Panc1 (cell line): Measurements from ENCODE around the gene GRK1. TPM values are rescaled to one million over a fixed set of nuclear protein-coding genes. Genes with fewer than 3 reads are reported as not detected.

Experiments
- ATAC-seq: fragments of 200-7000 bp; cut with Tn5 transposase; 2 replicates; pipeline ENCODE4 v1.9.1; 2020; ENCODE audit warnings: mild to moderate bottlenecking, moderate library complexity
- BruUV-seq: library from RNA; stranded (reverse); fragments of 400-500 nt; replicated peaks from 2 replicates; lab custom pipeline; 2021; lab: Mats Ljungman, UMichigan
- CTCF ChIA-PET: fragments of 300-600 bp; sonication (Branson Sonifier 250); formaldehyde crosslinking; loops from one replicate; lab custom pipeline; 2022; ENCODE audit warnings: antibody characterized with exemption; lab: Charles Lee
- POLR2A ChIA-PET: fragments of 300-600 bp; sonication (Branson Sonifier 250); formaldehyde crosslinking; loops from one replicate; lab custom pipeline; 2022; ENCODE audit warnings: antibody characterized with exemption; lab: Charles Lee
- DNase-seq: peaks from one replicate; pipeline ENCODE4 v3.0.0-alpha.2; 2010; ENCODE audit warnings: low read depth, low spot score
- H3K27ac ChIP-seq: 2 replicates; pipeline ENCODE4 v1.5.1; 2011; ENCODE audit warnings: mild to moderate bottlenecking, low read length, inconsistent platforms
- H3K27me3 ChIP-seq: fragments of 200-500 bp; sonication (Bioruptor generic); 2 replicates; pipeline ENCODE4 v1.6.0; 2014; ENCODE audit warnings: low read length, inconsistent platforms; ENCODE audit not compliant: control insufficient read depth, insufficient read depth
- H3K36me3 ChIP-seq: fragments of 200-500 bp; sonication (Bioruptor generic); 2 replicates; pipeline ENCODE4 v1.5.1; 2014; ENCODE audit warnings: inconsistent platforms, mild to moderate bottlenecking, low read length, moderate library complexity; ENCODE audit not compliant: control insufficient read depth, insufficient read depth
- H3K4me1 ChIP-seq: 2 replicates; pipeline ENCODE4 v1.5.1; 2011; ENCODE audit warnings: inconsistent platforms, mild to moderate bottlenecking, low read length, moderate library complexity; ENCODE audit not compliant: control insufficient read depth, insufficient read depth
- H3K4me3 ChIP-seq, 2 experiments: 2 replicates each; pipeline ENCODE4 v1.5.1; 2011 to 2012; ENCODE audit warnings: low read depth in 2 of 2, low read length in 2 of 2, mild to moderate bottlenecking in 2 of 2, inconsistent platforms in 1 of 2, moderate library complexity in 1 of 2
- H3K9me3 ChIP-seq: fragments of 200-500 bp; sonication (Bioruptor generic); 2 replicates; pipeline ENCODE4 v1.5.1; 2014; ENCODE audit warnings: low read depth, mild to moderate bottlenecking, inconsistent platforms, low read length, moderate library complexity; ENCODE audit not compliant: control insufficient read depth, insufficient read depth
- POLR2AphosphoS5 ChIP-seq: IDR thresholded peaks from 2 replicates; pipeline ENCODE4 v1.6.1; 2012; ENCODE audit warnings: mild to moderate bottlenecking, low read depth, low read length, moderate library complexity
- SIN3A ChIP-seq: IDR thresholded peaks from 2 replicates; pipeline ENCODE4 v1.6.1; 2012; ENCODE audit warnings: low read depth, mild to moderate bottlenecking, low read length, moderate library complexity, borderline replicate concordance; ENCODE audit not compliant: insufficient read depth
- TCF7L2 ChIP-seq: IDR thresholded peaks from 2 replicates; pipeline ENCODE4 v1.6.1; 2011; ENCODE audit warnings: mild to moderate bottlenecking, low read depth, low read length, inconsistent platforms
- in situ Hi-C: cut with HindIII; loops from 2 replicates; pipeline ENCODE4 v1.10.0; 2016; ENCODE audit warnings: low sequenced_read_pairs, low pct_unique_long_range_greater_than_20kb
- intact Hi-C: fragments of 100-400 bp; cut with micrococcal nuclease; formaldehyde crosslinking; loops from one replicate; pipeline ENCODE4 v1.10.0; 2022; ENCODE audit not compliant: unreplicated experiment
- total RNA-seq: library from RNA; stranded (reverse); gene quantifications from one replicate; pipeline ENCODE4 v1.2.1, GENCODE V29; 2021; ENCODE audit not compliant: unreplicated experiment
- TF ChIP-seq, protein P1 (sequence below): fragments of 450-650 bp; IDR thresholded peaks from 2 replicates; pipeline ENCODE4 v1.5.1; 2017; ENCODE audit warnings: mild to moderate bottlenecking
- TF ChIP-seq, protein P2 (sequence below), 2 experiments: IDR thresholded peaks; 2 replicates each; pipeline ENCODE4 v1.6.1; 2011 to 2012; ENCODE audit warnings: low read depth in 2 of 2, control low read depth in 1 of 2, low read length in 1 of 2, mild to moderate bottlenecking in 1 of 2, moderate library complexity in 1 of 2; ENCODE audit not compliant: insufficient read depth in 1 of 2

GRK1 gene
- total RNA-seq, 1 experiment from 2014 or later: 1.8 TPM

DNA sequence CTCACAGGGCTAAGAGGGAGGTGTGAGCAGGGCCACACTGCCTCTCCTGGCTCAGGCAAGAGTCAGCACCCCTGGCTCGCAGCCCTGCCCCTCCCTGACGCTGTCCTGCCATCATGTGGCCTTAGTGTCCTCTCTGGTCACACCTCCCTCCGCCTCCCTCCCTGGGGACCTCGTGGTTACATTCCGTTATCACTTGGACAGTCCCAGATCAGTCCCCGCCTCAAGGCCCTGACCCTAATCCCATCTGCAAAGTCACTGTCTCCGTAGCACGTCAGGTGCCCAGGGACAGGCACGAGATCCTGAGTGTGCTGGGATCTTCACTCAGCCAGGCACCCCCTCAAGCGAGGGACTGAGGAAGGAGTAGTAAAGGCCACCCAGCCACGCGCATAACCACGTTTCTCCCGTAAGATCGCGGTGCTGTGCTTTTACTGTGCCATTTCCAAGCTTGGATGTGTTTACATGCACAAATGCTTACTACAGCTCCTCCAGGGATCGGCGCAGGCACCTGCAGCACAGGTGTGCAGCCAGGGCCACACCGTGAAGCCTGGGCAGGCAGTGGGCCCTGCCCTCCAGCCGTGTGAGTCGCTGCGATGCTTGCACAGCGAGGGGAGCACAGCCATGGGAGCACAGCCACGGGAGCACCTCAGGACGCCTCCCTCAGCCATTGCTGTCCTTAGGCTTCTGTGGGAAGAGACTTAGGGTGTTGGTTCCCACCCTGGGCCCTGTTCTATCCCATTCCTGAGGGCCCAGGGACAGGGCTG, 81.3 kb downstream of the GRK1 start:
- Histone ChIP-seq H3K36me3 (no peaks in the 10 kb centered on the region), H3K4me1 (no peaks in the 10 kb centered on the region), H3K9me3 (no peaks in the 10 kb centered on the region), H3K27me3 (no peaks in the 10 kb centered on the region), H3K27ac (no peak overlapping the region), H3K4me3 (no peak overlapping the region)
- no TSS peak for BruUV-seq
- ChIA-PET POLR2A (no interaction called here), CTCF (no interaction called here)
- ATAC-seq (no peak), DNase-seq (no peak)
- intact Hi-C loops: no loop called here
- in situ Hi-C loops: no loop called here
- TF ChIP-seq TCF7L2: no peak
- TF ChIP-seq, protein P1, sequence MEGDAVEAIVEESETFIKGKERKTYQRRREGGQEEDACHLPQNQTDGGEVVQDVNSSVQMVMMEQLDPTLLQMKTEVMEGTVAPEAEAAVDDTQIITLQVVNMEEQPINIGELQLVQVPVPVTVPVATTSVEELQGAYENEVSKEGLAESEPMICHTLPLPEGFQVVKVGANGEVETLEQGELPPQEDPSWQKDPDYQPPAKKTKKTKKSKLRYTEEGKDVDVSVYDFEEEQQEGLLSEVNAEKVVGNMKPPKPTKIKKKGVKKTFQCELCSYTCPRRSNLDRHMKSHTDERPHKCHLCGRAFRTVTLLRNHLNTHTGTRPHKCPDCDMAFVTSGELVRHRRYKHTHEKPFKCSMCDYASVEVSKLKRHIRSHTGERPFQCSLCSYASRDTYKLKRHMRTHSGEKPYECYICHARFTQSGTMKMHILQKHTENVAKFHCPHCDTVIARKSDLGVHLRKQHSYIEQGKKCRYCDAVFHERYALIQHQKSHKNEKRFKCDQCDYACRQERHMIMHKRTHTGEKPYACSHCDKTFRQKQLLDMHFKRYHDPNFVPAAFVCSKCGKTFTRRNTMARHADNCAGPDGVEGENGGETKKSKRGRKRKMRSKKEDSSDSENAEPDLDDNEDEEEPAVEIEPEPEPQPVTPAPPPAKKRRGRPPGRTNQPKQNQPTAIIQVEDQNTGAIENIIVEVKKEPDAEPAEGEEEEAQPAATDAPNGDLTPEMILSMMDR: no peak
- no peak for TF ChIP-seq SIN3A
- TF ChIP-seq, protein P2, sequence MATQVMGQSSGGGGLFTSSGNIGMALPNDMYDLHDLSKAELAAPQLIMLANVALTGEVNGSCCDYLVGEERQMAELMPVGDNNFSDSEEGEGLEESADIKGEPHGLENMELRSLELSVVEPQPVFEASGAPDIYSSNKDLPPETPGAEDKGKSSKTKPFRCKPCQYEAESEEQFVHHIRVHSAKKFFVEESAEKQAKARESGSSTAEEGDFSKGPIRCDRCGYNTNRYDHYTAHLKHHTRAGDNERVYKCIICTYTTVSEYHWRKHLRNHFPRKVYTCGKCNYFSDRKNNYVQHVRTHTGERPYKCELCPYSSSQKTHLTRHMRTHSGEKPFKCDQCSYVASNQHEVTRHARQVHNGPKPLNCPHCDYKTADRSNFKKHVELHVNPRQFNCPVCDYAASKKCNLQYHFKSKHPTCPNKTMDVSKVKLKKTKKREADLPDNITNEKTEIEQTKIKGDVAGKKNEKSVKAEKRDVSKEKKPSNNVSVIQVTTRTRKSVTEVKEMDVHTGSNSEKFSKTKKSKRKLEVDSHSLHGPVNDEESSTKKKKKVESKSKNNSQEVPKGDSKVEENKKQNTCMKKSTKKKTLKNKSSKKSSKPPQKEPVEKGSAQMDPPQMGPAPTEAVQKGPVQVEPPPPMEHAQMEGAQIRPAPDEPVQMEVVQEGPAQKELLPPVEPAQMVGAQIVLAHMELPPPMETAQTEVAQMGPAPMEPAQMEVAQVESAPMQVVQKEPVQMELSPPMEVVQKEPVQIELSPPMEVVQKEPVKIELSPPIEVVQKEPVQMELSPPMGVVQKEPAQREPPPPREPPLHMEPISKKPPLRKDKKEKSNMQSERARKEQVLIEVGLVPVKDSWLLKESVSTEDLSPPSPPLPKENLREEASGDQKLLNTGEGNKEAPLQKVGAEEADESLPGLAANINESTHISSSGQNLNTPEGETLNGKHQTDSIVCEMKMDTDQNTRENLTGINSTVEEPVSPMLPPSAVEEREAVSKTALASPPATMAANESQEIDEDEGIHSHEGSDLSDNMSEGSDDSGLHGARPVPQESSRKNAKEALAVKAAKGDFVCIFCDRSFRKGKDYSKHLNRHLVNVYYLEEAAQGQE (IDR thresholded peaks at IDR 0.05; ENCODE audit: insufficient read depth in 1 of 2, low read depth in 2 of 2, low read length in 1 of 2): no peak
- TF ChIP-seq POLR2AphosphoS5: no peak

DNA sequence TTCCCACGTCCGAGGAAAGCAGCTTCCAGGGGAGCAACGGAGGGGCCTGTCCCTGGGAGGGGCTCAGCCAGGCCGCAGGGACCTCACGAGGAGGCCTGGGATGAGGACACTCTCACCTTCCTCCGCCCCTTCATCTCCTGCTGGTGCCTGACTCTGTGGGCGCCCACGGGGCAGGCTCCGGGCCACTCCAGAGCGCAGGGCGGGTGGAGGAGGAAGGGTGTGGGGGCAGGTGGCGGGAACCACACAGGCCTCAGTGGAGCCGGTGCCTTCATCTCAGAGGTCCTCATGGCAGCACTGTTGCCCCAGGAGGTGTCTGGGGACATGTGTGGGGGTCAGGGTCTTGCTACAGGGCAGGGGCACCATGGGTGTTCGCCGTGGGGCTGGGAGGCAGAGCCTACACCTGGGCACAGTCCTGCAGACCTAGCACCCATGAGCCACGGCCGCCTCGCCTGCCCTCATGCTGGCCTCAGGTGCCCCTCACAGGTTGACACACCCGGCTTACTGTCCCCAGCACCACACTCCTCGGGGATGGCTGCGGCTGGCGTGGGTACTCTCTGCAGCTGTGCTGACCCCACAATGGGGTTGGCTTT, 81.9 kb downstream of the GRK1 start:
- Histone ChIP-seq H3K27ac (no peak overlapping the region), H3K4me1 (no peaks in the 10 kb centered on the region), H3K36me3 (no peaks in the 10 kb centered on the region), H3K9me3 (no peaks in the 10 kb centered on the region), H3K27me3 (no peaks in the 10 kb centered on the region), H3K4me3 (no peak overlapping the region)
- no peak for DNase-seq
- ATAC-seq: no peak
- intact Hi-C loops (no loop called here), in situ Hi-C loops (no loop called here)
- CTCF ChIA-PET: no interaction called here
- BruUV-seq: no TSS peak
- POLR2A ChIA-PET: no interaction called here
- TF ChIP-seq, protein P2 (IDR thresholded peaks at IDR 0.05; ENCODE audit: insufficient read depth in 1 of 2, low read depth in 2 of 2, low read length in 1 of 2): no peak
- TF ChIP-seq, protein P1: no peak
- TF ChIP-seq TCF7L2 (no peak), POLR2AphosphoS5 (no peak), SIN3A (no peak)
